SK-N-MC (cell line): Measurements from ENCODE around the gene PBX4.

Source experiments
- DNase-seq: peaks from one replicate; pipeline ENCODE4 v3.0.0-alpha.2; 2011; ENCODE audit warnings: low read depth, low spot score
- H3K27ac ChIP-seq: fragments of 200-600 bp; sonication (generic); 2 replicates; pipeline ENCODE4 v1.5.1; 2016; ENCODE audit warnings: mixed run types
- H3K36me3 ChIP-seq: fragments of 200-600 bp; sonication (generic); 2 replicates; pipeline ENCODE4 v1.6.1; 2017; ENCODE audit warnings: antibody characterized with exemption, low read length, mixed read lengths; ENCODE audit not compliant: insufficient read depth
- H3K4me3 ChIP-seq: fragments of 200-600 bp; sonication (generic); 2 replicates; pipeline ENCODE4 v1.5.1; 2016
- H3K9ac ChIP-seq: fragments of 200-600 bp; sonication (generic); 2 replicates; pipeline ENCODE4 v1.8.0; 2017; ENCODE audit warnings: mixed run types, mixed read lengths; ENCODE audit not compliant: insufficient read length
- H3K9me3 ChIP-seq: fragments of 200-600 bp; sonication (generic); 2 replicates; pipeline ENCODE4 v1.6.1; 2017; ENCODE audit warnings: low read depth, mild to moderate bottlenecking, antibody characterized with exemption, low read length, moderate library complexity, mixed read lengths
- EZH2 ChIP-seq: fragments of 200-600 bp; sonication (generic); IDR thresholded peaks from one replicate; pipeline ENCODE4 v1.6.1; 2017; ENCODE audit warnings: antibody characterized with exemption
- FOXP2 ChIP-seq: optimal IDR thresholded peaks from 2 replicates; pipeline ENCODE3; 2011; ENCODE audit warnings: mild to moderate bottlenecking, moderate library complexity; ENCODE audit not compliant: insufficient read depth; ENCODE audit errors: extremely low read length, control extremely low read depth
- POLR2AphosphoS5 ChIP-seq: IDR thresholded peaks from 2 replicates; pipeline ENCODE4 v1.6.1; 2012; ENCODE audit warnings: mild to moderate bottlenecking, low read depth, low read length, borderline replicate concordance

Gene PBX4

GRCh38 chr19:19548915-19549759, 69.3 kb downstream of the PBX4 start:
- no peak overlapping the region for H3K9ac ChIP-seq
- no peak overlapping the region for H3K27ac ChIP-seq
- H3K4me3 ChIP-seq, result no peak overlapping the region
- no peaks in the 10 kb centered on the region for H3K9me3 ChIP-seq
- DNase-seq, result no peak
- no peaks in the 10 kb centered on the region for H3K36me3 ChIP-seq
- TF ChIP-seq FOXP2 (no peak), EZH2 (no peak), POLR2AphosphoS5 (no peak)

- DNase-seq, result no peak
- no peak overlapping the region for H3K27ac ChIP-seq
- no peak overlapping the region for H3K4me3 ChIP-seq
- no peak for TF ChIP-seq EZH2
- no peak for TF ChIP-seq POLR2AphosphoS5
- TF ChIP-seq FOXP2, result no peak
- no peaks in the 10 kb centered on the region for H3K36me3 ChIP-seq
- H3K9ac ChIP-seq, result no peak overlapping the region
- no peaks in the 10 kb centered on the region for H3K9me3 ChIP-seq
Measured at GRCh38 chr19:19547674-19548336, 70.7 kb downstream of the PBX4 start.

- no peak for TF ChIP-seq FOXP2
- Histone ChIP-seq H3K27ac (no peak overlapping the region), H3K9ac (no peak overlapping the region), H3K36me3 (no peaks in the 10 kb centered on the region), H3K9me3 (no peaks in the 10 kb centered on the region), H3K4me3 (no peak overlapping the region)
- no peak for DNase-seq
Measured at GRCh38 chr19:19546751-19547162, 71.7 kb downstream of the PBX4 start.

- H3K36me3 ChIP-seq, result no peaks in the 10 kb centered on the region
- no peaks in the 10 kb centered on the region for H3K9me3 ChIP-seq
- TF ChIP-seq POLR2AphosphoS5, result no peak
- TF ChIP-seq FOXP2, result no peak
- TF ChIP-seq EZH2, result no peak
- no peak overlapping the region for H3K27ac ChIP-seq
- H3K4me3 ChIP-seq, result no peak overlapping the region
- DNase-seq, result no peak
- H3K9ac ChIP-seq, result no peak overlapping the region
Measured at GRCh38 chr19:19545707-19546106, 72.8 kb downstream of the PBX4 start.

GRCh38 chr19:19544954-19545591, 73.4 kb downstream of the PBX4 start:
- no peaks in the 10 kb centered on the region for H3K9me3 ChIP-seq
- H3K36me3 ChIP-seq, result no peaks in the 10 kb centered on the region
- no peak overlapping the region for H3K9ac ChIP-seq
- no peak for DNase-seq
- H3K4me3 ChIP-seq, result no peak overlapping the region
- no peak for TF ChIP-seq FOXP2
- TF ChIP-seq POLR2AphosphoS5, result no peak
- no peak for TF ChIP-seq EZH2
- no peak overlapping the region for H3K27ac ChIP-seq

- Histone ChIP-seq H3K4me3 (no peak overlapping the region), H3K36me3 (no peaks in the 10 kb centered on the region), H3K27ac (no peak overlapping the region), H3K9ac (no peak overlapping the region), H3K9me3 (no peaks in the 10 kb centered on the region)
- no peak for DNase-seq
- no peak for TF ChIP-seq EZH2
Measured at GRCh38 chr19:19544257-19544953, 74.1 kb downstream of the PBX4 start.

GRCh38 chr19:19543640-19544039, 74.8 kb downstream of the PBX4 start:
- Histone ChIP-seq H3K4me3 (no peak overlapping the region), H3K27ac (no peak overlapping the region), H3K36me3 (no peaks in the 10 kb centered on the region), H3K9ac (no peak overlapping the region), H3K9me3 (no peaks in the 10 kb centered on the region)
- DNase-seq, result no peak
- no peak for TF ChIP-seq FOXP2
- TF ChIP-seq POLR2AphosphoS5, result no peak
- no peak for TF ChIP-seq EZH2

GRCh38 chr19:19543101-19543500, 75.4 kb downstream of the PBX4 start:
- Histone ChIP-seq H3K27ac (no peak overlapping the region), H3K9ac (no peak overlapping the region), H3K9me3 (no peaks in the 10 kb centered on the region), H3K36me3 (no peaks in the 10 kb centered on the region), H3K4me3 (no peak overlapping the region)
- no peak for TF ChIP-seq POLR2AphosphoS5
- TF ChIP-seq EZH2, result no peak
- no peak for DNase-seq
